Neural cell (in vitro differentiated cells): ENCODE data around the gene IRX3. TPM values are rescaled to one million over a fixed set of nuclear protein-coding genes. Genes with fewer than 3 reads are reported as not detected.

Experiments used
- H2AFZ ChIP-seq: fragments of 200-600, 300-800 bp; sonication (generic), shearing (Covaris generic); 2 replicates; pipeline ENCODE4 v1.6.0; 2014; ENCODE audit warnings: low read depth, mild to moderate bottlenecking, antibody characterized with exemption, low read length, moderate library complexity
- H3F3A ChIP-seq: fragments of 200-600 bp; shearing (Covaris generic); 2 replicates; pipeline ENCODE4 v1.6.1; 2016; ENCODE audit warnings: mild to moderate bottlenecking, moderate library complexity, mixed read lengths, antibody characterized with exemption, low read length; ENCODE audit not compliant: insufficient read depth, poor library complexity, severe bottlenecking
- H3K27ac ChIP-seq: fragments of 200-600, 300-800 bp; sonication (generic), shearing (Covaris generic); 2 replicates; pipeline ENCODE4 v1.5.1; 2014; ENCODE audit warnings: mild to moderate bottlenecking, low read length, moderate library complexity
- H3K27me3 ChIP-seq: fragments of 300-800, 200-600 bp; sonication (generic), shearing (Covaris generic); 2 replicates; pipeline ENCODE4 v1.6.0; 2014; ENCODE audit warnings: mild to moderate bottlenecking, low read depth, low read length, moderate library complexity; ENCODE audit not compliant: insufficient read depth
- H3K36me3 ChIP-seq: fragments of 300-800, 200-600 bp; sonication (generic), shearing (Covaris generic); 2 replicates; pipeline ENCODE4 v1.5.1; 2014; ENCODE audit warnings: mild to moderate bottlenecking, antibody characterized with exemption, low read length, moderate library complexity; ENCODE audit not compliant: insufficient read depth
- H3K4me2 ChIP-seq: fragments of 300-800, 200-600 bp; sonication (generic), shearing (Covaris generic); 2 replicates; pipeline ENCODE4 v1.6.0; 2014; ENCODE audit warnings: mild to moderate bottlenecking, low read length
- H3K4me3 ChIP-seq: fragments of 300-800, 200-600 bp; sonication (generic), shearing (Covaris generic); 2 replicates; pipeline ENCODE4 v1.5.1; 2014; ENCODE audit warnings: mild to moderate bottlenecking, low read length, moderate library complexity
- H3K79me2 ChIP-seq: fragments of 200-600 bp; shearing (Covaris generic); replicated peaks from 2 replicates; pipeline ENCODE4 v1.6.0; 2014; ENCODE audit warnings: mild to moderate bottlenecking, low read length, moderate library complexity; ENCODE audit not compliant: insufficient read depth
- H3K9ac ChIP-seq: fragments of 300-800, 200-600 bp; sonication (generic), shearing (Covaris generic); 2 replicates; pipeline ENCODE4 v1.6.1; 2016; ENCODE audit warnings: mild to moderate bottlenecking, low read length, mixed read lengths
- H3K9me2 ChIP-seq: fragments of 200-600 bp; shearing (Covaris generic); 2 replicates; pipeline ENCODE4 v1.6.1; 2016; ENCODE audit warnings: mild to moderate bottlenecking, low read length, mixed read lengths; ENCODE audit not compliant: insufficient read depth
- H3K9me3 ChIP-seq: fragments of 200-600, 300-800 bp; sonication (generic), shearing (Covaris generic); 2 replicates; pipeline ENCODE4 v1.6.1; 2016; ENCODE audit warnings: mild to moderate bottlenecking, mixed run types, low read length, moderate library complexity, mixed read lengths
- H4K20me1 ChIP-seq: fragments of 200-600 bp; shearing (Covaris generic); 2 replicates; pipeline ENCODE4 v1.6.1; 2016; ENCODE audit warnings: mild to moderate bottlenecking, mixed run types; ENCODE audit not compliant: insufficient read depth
- EP300 ChIP-seq: fragments of 450-650 bp; conservative IDR thresholded peaks from 2 replicates; pipeline ENCODE4 v1.6.1; 2014; ENCODE audit warnings: antibody characterized with exemption, mild to moderate bottlenecking, moderate library complexity; ENCODE audit not compliant: poor library complexity, severe bottlenecking
- EZH2 ChIP-seq: fragments of 200-600, 300-800 bp; shearing (Covaris generic), sonication (generic); IDR thresholded peaks from 2 replicates; pipeline ENCODE4 v1.6.1; 2014; ENCODE audit warnings: antibody characterized with exemption, low read length, borderline replicate concordance, mild to moderate bottlenecking; ENCODE audit not compliant: insufficient read depth, poor library complexity, severe bottlenecking
- MXI1 ChIP-seq: fragments of 450-650 bp; conservative IDR thresholded peaks from 2 replicates; pipeline ENCODE4 v1.6.1; 2014; ENCODE audit warnings: antibody characterized with exemption, mild to moderate bottlenecking; ENCODE audit not compliant: poor library complexity, severe bottlenecking
- POLR2AphosphoS5 ChIP-seq: IDR thresholded peaks from 2 replicates; pipeline ENCODE4 v1.6.1; 2012
- RAD21 ChIP-seq: fragments of 450-650 bp; conservative IDR thresholded peaks from 2 replicates; pipeline ENCODE4 v1.6.1; 2014; ENCODE audit warnings: antibody characterized with exemption, mild to moderate bottlenecking, moderate library complexity
- SMC3 ChIP-seq: fragments of 450-650 bp; conservative IDR thresholded peaks from 2 replicates; pipeline ENCODE4 v1.6.1; 2014; ENCODE audit warnings: antibody characterized with exemption, mild to moderate bottlenecking, moderate library complexity; ENCODE audit not compliant: poor library complexity
- TAF1 ChIP-seq: IDR thresholded peaks from 2 replicates; pipeline ENCODE4 v1.6.1; 2012; ENCODE audit warnings: low read depth
- polyA plus RNA-seq: library from polyadenylated mRNA; depleted of rRNA; stranded (reverse); fragments of >200 nt; gene quantifications from 2 replicates; pipeline ENCODE4 v1.2.3, GENCODE V29; 2014
- TF ChIP-seq, protein P1 (sequence below): fragments of 450-650 bp; IDR thresholded peaks from 2 replicates; pipeline ENCODE4 v1.5.1; 2014; ENCODE audit warnings: antibody characterized with exemption, mild to moderate bottlenecking, moderate library complexity; ENCODE audit not compliant: poor library complexity, severe bottlenecking
- TF ChIP-seq, protein P2 (sequence below): IDR thresholded peaks from 2 replicates; pipeline ENCODE4 v1.6.1; 2012; ENCODE audit warnings: borderline replicate concordance

IRX3 gene
- polyA plus RNA-seq, 1 donor from 2014 or later: not detected

DNA sequence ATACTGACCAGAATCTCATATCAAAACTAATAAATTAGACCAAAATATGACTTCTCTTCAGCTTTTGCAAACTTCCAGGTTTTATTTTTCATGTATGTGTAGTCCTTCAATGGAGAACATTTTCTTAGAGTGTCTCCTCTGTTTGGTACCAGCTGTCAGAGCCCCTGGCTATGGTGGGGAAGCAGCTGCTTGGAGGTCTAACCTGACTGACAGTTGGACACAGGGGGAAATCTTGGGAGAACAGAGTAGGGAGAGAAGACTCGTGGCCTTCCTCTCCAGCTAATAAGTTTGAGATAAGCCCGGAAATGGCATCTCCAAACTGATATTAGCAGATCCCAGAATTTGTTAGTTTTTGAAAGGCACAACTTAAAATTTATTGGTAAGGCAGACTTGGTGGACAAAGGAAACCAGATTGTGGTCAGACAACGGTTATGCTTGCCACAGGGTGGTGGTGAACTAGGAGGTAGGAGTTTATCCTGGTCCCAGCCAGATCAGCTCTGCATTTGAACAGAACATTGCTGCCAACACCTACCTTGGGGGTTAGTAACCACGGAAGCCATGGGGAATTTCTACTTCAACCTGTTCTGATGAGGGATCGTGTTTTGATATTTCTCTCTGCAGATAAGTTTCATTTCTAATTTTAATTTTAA is 39.2 kb upstream of the IRX3 start:
- H3F3A ChIP-seq: no peaks in the 10 kb centered on the region
- H3K9me3 ChIP-seq: no peaks in the 10 kb centered on the region
- no peaks in the 10 kb centered on the region for H3K79me2 ChIP-seq
- H3K36me3 ChIP-seq: no peaks in the 10 kb centered on the region
- no peak for TF ChIP-seq EZH2
- TF ChIP-seq TAF1: no peak
- no peak for TF ChIP-seq POLR2AphosphoS5
- no peak for TF ChIP-seq RAD21
- no peak for TF ChIP-seq EP300
- TF ChIP-seq, protein P1, sequence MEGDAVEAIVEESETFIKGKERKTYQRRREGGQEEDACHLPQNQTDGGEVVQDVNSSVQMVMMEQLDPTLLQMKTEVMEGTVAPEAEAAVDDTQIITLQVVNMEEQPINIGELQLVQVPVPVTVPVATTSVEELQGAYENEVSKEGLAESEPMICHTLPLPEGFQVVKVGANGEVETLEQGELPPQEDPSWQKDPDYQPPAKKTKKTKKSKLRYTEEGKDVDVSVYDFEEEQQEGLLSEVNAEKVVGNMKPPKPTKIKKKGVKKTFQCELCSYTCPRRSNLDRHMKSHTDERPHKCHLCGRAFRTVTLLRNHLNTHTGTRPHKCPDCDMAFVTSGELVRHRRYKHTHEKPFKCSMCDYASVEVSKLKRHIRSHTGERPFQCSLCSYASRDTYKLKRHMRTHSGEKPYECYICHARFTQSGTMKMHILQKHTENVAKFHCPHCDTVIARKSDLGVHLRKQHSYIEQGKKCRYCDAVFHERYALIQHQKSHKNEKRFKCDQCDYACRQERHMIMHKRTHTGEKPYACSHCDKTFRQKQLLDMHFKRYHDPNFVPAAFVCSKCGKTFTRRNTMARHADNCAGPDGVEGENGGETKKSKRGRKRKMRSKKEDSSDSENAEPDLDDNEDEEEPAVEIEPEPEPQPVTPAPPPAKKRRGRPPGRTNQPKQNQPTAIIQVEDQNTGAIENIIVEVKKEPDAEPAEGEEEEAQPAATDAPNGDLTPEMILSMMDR: no peak
- no peak for TF ChIP-seq MXI1
- TF ChIP-seq SMC3: no peak
- TF ChIP-seq, protein P2, sequence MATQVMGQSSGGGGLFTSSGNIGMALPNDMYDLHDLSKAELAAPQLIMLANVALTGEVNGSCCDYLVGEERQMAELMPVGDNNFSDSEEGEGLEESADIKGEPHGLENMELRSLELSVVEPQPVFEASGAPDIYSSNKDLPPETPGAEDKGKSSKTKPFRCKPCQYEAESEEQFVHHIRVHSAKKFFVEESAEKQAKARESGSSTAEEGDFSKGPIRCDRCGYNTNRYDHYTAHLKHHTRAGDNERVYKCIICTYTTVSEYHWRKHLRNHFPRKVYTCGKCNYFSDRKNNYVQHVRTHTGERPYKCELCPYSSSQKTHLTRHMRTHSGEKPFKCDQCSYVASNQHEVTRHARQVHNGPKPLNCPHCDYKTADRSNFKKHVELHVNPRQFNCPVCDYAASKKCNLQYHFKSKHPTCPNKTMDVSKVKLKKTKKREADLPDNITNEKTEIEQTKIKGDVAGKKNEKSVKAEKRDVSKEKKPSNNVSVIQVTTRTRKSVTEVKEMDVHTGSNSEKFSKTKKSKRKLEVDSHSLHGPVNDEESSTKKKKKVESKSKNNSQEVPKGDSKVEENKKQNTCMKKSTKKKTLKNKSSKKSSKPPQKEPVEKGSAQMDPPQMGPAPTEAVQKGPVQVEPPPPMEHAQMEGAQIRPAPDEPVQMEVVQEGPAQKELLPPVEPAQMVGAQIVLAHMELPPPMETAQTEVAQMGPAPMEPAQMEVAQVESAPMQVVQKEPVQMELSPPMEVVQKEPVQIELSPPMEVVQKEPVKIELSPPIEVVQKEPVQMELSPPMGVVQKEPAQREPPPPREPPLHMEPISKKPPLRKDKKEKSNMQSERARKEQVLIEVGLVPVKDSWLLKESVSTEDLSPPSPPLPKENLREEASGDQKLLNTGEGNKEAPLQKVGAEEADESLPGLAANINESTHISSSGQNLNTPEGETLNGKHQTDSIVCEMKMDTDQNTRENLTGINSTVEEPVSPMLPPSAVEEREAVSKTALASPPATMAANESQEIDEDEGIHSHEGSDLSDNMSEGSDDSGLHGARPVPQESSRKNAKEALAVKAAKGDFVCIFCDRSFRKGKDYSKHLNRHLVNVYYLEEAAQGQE: no peak
- H3K4me3 ChIP-seq: no peak overlapping the region
- H4K20me1 ChIP-seq: no peaks in the 10 kb centered on the region
- no peaks in the 10 kb centered on the region for H3K9me2 ChIP-seq
- no peak overlapping the region for H3K27ac ChIP-seq
- no peak overlapping the region for H2AFZ ChIP-seq
- H3K9ac ChIP-seq: no peak overlapping the region
- no peaks in the 10 kb centered on the region for H3K27me3 ChIP-seq
- no peak overlapping the region for H3K4me2 ChIP-seq

DNA sequence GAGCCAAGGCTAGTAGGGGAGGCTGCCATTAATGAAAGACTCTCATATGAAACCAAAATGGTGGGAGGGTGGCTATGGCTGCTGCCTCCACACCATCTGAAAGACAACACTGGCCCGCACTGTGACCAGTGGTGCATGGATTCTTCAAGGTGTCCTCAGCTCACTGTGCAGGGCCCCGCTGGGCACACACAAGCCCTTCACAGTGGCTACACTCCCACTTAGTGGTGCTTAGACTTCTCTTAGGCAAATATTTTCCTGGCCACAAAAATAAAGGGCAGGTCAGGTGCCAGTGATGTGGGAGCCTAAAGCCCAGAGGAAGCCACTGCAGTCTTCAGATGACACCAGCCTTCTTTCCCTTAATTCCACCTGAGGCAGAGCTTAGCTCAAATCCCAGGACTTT is 38.1 kb upstream of the IRX3 start:
- Histone ChIP-seq H3K9me2 (no peaks in the 10 kb centered on the region), H3K36me3 (no peaks in the 10 kb centered on the region), H3K27ac (no peak overlapping the region), H3F3A (no peaks in the 10 kb centered on the region), H3K79me2 (no peaks in the 10 kb centered on the region), H3K4me3 (no peak overlapping the region), H4K20me1 (no peaks in the 10 kb centered on the region), H3K4me2 (no peak overlapping the region), H3K9me3 (no peaks in the 10 kb centered on the region), H3K27me3 (no peaks in the 10 kb centered on the region), H2AFZ (no peak overlapping the region), H3K9ac (no peak overlapping the region)
- TF ChIP-seq POLR2AphosphoS5: no peak
- no peak for TF ChIP-seq EP300
- no peak for TF ChIP-seq EZH2
- TF ChIP-seq, protein P1: no peak
- no peak for TF ChIP-seq SMC3
- TF ChIP-seq MXI1: no peak
- TF ChIP-seq RAD21: no peak
- TF ChIP-seq TAF1: no peak
- TF ChIP-seq, protein P2: no peak
